MM.1S (cell line): ENCODE measurements around the gene MTHFR.

Source experiments
- EZH2phosphoT487 ChIP-seq: fragments of 300-600 bp; sonication (generic); IDR thresholded peaks from 2 replicates; pipeline ENCODE4 v1.6.1; 2018; ENCODE audit warnings: antibody characterized with exemption, low read length
- TF ChIP-seq, protein P1 (sequence below): fragments of 300-600 bp; sonication (generic); IDR thresholded peaks from 2 replicates; pipeline ENCODE4 v1.5.1; 2016; ENCODE audit warnings: antibody characterized with exemption, low read length, mixed read lengths

DNA sequence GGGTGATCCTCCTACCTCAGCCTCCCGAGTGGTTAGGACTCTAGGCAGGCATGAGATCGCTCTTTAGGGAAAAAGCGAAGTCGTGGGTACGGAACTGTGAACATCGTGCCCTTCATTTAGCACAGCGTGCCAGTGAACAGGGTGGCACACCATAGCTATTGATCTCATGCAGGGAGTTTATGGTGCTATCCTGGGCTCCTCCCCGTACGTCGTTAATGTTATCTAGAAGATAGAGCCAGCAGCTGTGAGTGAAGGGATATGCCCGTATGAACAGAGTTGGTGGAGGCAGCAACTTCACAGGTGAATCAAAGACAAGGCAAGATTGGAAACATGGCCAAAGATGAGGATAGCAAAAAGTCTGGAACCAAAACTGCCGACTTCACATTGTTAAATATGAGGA is 11.4 kb upstream of the MTHFR start:
- TF ChIP-seq, protein P1, sequence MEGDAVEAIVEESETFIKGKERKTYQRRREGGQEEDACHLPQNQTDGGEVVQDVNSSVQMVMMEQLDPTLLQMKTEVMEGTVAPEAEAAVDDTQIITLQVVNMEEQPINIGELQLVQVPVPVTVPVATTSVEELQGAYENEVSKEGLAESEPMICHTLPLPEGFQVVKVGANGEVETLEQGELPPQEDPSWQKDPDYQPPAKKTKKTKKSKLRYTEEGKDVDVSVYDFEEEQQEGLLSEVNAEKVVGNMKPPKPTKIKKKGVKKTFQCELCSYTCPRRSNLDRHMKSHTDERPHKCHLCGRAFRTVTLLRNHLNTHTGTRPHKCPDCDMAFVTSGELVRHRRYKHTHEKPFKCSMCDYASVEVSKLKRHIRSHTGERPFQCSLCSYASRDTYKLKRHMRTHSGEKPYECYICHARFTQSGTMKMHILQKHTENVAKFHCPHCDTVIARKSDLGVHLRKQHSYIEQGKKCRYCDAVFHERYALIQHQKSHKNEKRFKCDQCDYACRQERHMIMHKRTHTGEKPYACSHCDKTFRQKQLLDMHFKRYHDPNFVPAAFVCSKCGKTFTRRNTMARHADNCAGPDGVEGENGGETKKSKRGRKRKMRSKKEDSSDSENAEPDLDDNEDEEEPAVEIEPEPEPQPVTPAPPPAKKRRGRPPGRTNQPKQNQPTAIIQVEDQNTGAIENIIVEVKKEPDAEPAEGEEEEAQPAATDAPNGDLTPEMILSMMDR, result no peak
- TF ChIP-seq EZH2phosphoT487, result no peak
